Measurements from ENCODE around the gene KLK4.

DNA sequence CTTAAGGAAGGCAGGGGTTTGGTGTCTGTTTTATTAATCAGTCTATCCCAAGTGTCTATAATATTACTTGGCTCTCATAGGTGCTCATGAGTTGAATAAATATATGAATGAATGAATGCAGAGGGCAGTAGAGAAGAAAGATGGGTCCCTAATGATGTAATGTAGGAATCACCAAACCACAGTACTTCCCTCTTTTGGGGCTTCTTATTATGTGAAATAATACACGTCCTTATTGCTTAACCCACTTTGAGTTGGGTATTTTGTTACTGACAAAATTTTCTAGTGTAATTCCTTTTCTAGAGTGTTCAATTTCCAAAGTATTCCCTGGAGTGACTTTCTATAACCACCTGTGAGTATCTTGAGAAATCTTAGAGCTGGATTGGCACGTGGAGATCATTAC, 28.4 kb upstream of the KLK4 start:
- TF ChIP-seq, protein P1, sequence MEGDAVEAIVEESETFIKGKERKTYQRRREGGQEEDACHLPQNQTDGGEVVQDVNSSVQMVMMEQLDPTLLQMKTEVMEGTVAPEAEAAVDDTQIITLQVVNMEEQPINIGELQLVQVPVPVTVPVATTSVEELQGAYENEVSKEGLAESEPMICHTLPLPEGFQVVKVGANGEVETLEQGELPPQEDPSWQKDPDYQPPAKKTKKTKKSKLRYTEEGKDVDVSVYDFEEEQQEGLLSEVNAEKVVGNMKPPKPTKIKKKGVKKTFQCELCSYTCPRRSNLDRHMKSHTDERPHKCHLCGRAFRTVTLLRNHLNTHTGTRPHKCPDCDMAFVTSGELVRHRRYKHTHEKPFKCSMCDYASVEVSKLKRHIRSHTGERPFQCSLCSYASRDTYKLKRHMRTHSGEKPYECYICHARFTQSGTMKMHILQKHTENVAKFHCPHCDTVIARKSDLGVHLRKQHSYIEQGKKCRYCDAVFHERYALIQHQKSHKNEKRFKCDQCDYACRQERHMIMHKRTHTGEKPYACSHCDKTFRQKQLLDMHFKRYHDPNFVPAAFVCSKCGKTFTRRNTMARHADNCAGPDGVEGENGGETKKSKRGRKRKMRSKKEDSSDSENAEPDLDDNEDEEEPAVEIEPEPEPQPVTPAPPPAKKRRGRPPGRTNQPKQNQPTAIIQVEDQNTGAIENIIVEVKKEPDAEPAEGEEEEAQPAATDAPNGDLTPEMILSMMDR (IDR thresholded peaks at IDR 0.05) = no peak
- no peak for TF ChIP-seq YY1 (IDR thresholded peaks at IDR 0.05; ENCODE audit: low read depth)

All from SK-N-SH (cell line).